Heart right ventricle (tissue), 16 donors: ENCODE data around the gene TSKU. TPM values are rescaled to one million over a fixed set of nuclear protein-coding genes. Genes with fewer than 3 reads are reported as not detected.
A peak's percentile ranks its signal among the peaks of the same experiment; 100 is the strongest.

Source experiments
- ATAC-seq, 8 donors: fragments of 200-7000 bp; cut with Tn5 transposase; one replicate each; pipeline ENCODE4 v1.9.1; 2020; ENCODE audit warnings: mild to moderate bottlenecking in 8 of 8, moderate library complexity in 8 of 8, moderate number of reproducible peaks in 1 of 8
- DNase-seq, 2 donors: peaks; one replicate each; pipeline ENCODE4 v3.0.0-alpha.2; 2020
- H3K27ac ChIP-seq, 10 donors: fragments of 200-600 bp; sonication (generic) in 2 of 10; one replicate each; pipeline versions ENCODE4 v1.5.0 to v1.8.0; 2020 to 2022; ENCODE audit warnings: mild to moderate bottlenecking in 3 of 10
- H3K27me3 ChIP-seq, 7 donors: fragments of 200-600 bp; one replicate each; pipeline ENCODE4 v1.8.0; 2021 to 2022; ENCODE audit warnings: mild to moderate bottlenecking in 2 of 7
- H3K36me3 ChIP-seq, 9 donors: fragments of 200-600 bp; sonication (generic) in 1 of 9; one replicate each; pipeline versions ENCODE4 v1.5.0 to v1.8.0; 2020 to 2022; ENCODE audit warnings: mild to moderate bottlenecking in 2 of 9
- H3K4me1 ChIP-seq, 9 donors: fragments of 200-600 bp; sonication (generic) in 1 of 9; one replicate each; pipeline versions ENCODE4 v1.5.0 to v1.8.0; 2020 to 2022; ENCODE audit warnings: mild to moderate bottlenecking in 4 of 9
- H3K4me3 ChIP-seq, 10 donors: fragments of 200-600 bp; sonication (generic) in 2 of 10; one replicate each; pipeline versions ENCODE4 v1.5.0 to v1.8.0; 2020 to 2022; ENCODE audit warnings: mild to moderate bottlenecking in 7 of 10, moderate library complexity in 2 of 10
- H3K9me3 ChIP-seq, 11 donors: fragments of 200-600 bp in 10 of 11; sonication (generic) in 2 of 11; one replicate each; pipeline versions ENCODE4 v1.5.0 to v1.8.0; 2013 to 2022; ENCODE audit warnings: mild to moderate bottlenecking in 2 of 11, control low read depth in 1 of 11, moderate library complexity in 1 of 11
- CTCF ChIP-seq, 9 donors: fragments of 200-600 bp; sonication (generic) in 2 of 9; IDR thresholded peaks; one replicate each; pipeline versions ENCODE4 v1.5.0 to v1.8.0; 2021 to 2022; ENCODE audit warnings: antibody characterized with exemption in 9 of 9, mild to moderate bottlenecking in 5 of 9, moderate library complexity in 1 of 9
- WGBS, 2 donors: extraction: QIAGEN DNeasy Blood & Tissue Kit; methylation state at CpG; one replicate each; pipeline ENCODE4 v1.1.7; 2013; ENCODE audit warnings: inconsistent platforms in 1 of 2; 5-methylcytosine and 5-hydroxymethylcytosine counted together
- intact Hi-C, 10 donors: fragments of 100-400 bp; cut with DNase I; formaldehyde crosslinking; loops; one replicate each; pipeline versions ENCODE4 v1.11.1 to v1.14.2; 2022
- polyA plus RNA-seq, 2 donors: library from polyadenylated mRNA; stranded (reverse); fragments of 200-250 nt; gene quantifications; one replicate each; pipeline ENCODE4 v1.2.3, GENCODE V29; 2013
- total RNA-seq, 10 donors: library from RNA; stranded (reverse); fragmentation: NEBNext Ultra II Directional in 3 of 10; extraction: Animal tissue kit (Norgen Biotek cat#: 25700) in 3 of 10; gene quantifications; one replicate each; pipeline versions ENCODE4 v1.2.1 to v1.2.4, GENCODE V29; 2021 to 2023
- donor health status: Arrhythmogenic right ventricular cardiomyopathy.
- donor health status: ischemic (EF 13 %, LVEDD 7.1; RV severe dilation, severe dysfunction).
- donor health status: healthy with polysubstance abuse.
- donor health status: DM: no; HTN: yes; CAD: no.
- donor health status: DM: no; HTN: no; CAD: no.
- donor health status: ischemic (EF 25% LVEDD 6.9; RV normal size, moderate dysfunction).
- donor health status: ischemic (EF 25% LVEDD 5.7; RV mildly dilated, moderate dysfunction).
- donor health status: healthy.
- donor health status: DM: yes; HTN: yes; CAD: no.
- donor health status: Ischemic cardiomyopathy.
- donor health status: ischemic (EF 35%, LVEDD 5.7; RV mildly dilated, moderate dysfunction).
- donor health status: nonischemic (EF 11% LVEDD 7.7; RV severe dilation, severe dysfunction).
- donor health status: DM: yes; HTN: yes; CAD: no.
- donor health status: PGD.
- donor health status: ischemic (EF 29% LVEDD 5.4; RV normal size, mild dysfunction).
- donor health status: nonischemic (EF 23%, LVEDD 6.1; RV moderate dilation, normal function).

Gene TSKU
- total and polyA plus RNA-seq, 12 donors, result 3.0 to 21.9 (median 6.8) TPM

DNA sequence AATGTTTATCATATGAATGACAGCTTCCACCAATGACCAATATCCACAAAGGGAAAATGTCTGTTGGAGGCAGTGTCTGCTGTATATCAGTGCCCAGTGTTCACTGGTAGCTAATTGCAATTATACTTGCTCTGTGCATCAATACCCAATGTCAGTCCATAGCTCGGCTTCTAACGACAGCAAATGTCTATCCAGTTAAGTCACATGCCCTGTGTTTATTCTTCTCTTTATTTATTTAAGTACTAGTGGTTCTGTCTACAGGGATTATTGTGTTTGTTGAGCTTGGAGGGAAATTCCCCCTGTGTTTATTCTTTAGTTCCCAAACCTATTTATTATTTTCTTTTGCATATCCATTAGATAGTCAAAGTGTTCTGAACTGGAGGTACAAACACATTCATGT, 18.6 kb downstream of the TSKU start:
- peaks cover 0 to 8% (median 0%) of the 10 kb centered on the region in 9 donors for H3K36me3 ChIP-seq
- intact Hi-C loops, result loop anchor here in 2 of 10 donors (10.0 kb wide), 2 partner anchors 283 to 293 kb away; no protein-coding TSS in a partner anchor
- no peaks in the 10 kb centered on the region for H3K27me3 ChIP-seq
- TF ChIP-seq CTCF (IDR thresholded peaks at IDR 0.05), result no peak
- ATAC-seq (no peak), DNase-seq (no peak)
- H3K9me3 ChIP-seq, result no peaks in the 10 kb centered on the region
- no peak overlapping the region for H3K4me3 ChIP-seq
- H3K27ac ChIP-seq, result no peak overlapping the region
- WGBS, 2 donors, result 70 to 78% methylated on average over 2 of the region's 2 CpGs
- H3K4me1 ChIP-seq, result peaks cover 0 to 37% (median 14%) of the 10 kb centered on the region in 9 donors

DNA sequence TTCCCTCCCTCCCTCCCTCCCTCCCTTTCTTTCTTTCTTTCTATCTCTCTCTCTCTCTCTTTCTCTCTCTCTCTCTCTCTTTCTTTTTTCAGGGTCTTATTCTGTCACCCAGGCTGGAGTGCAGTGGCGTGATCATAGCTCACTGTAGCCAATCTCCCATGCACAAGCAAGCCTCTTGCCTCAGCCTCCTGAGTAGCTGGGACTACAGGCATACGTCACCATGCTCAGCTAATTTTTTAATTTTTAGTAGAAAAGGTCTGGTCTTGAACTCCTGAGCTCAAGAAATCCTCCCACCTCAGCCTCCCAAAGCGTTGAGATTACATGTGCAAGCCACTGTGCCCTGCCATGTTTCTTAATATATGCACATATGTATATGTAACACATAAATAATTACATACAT, 19.0 kb downstream of the TSKU start:
- intact Hi-C loops, result loop anchor here in 2 of 10 donors (10.0 kb wide), 2 partner anchors 283 to 293 kb away; no protein-coding TSS in a partner anchor
- H3K27ac ChIP-seq, result no peak overlapping the region
- 86 to 93% methylated on average over 3 of the region's 3 CpGs for WGBS, 2 donors
- ATAC-seq (no peak), DNase-seq (no peak)
- H3K27me3 ChIP-seq, result no peaks in the 10 kb centered on the region
- H3K4me1 ChIP-seq, result peaks cover 0 to 41% (median 16%) of the 10 kb centered on the region in 9 donors
- no peak overlapping the region for H3K4me3 ChIP-seq
- no peaks in the 10 kb centered on the region for H3K9me3 ChIP-seq
- peaks cover 0 to 4% (median 0%) of the 10 kb centered on the region in 9 donors for H3K36me3 ChIP-seq
- TF ChIP-seq CTCF (IDR thresholded peaks at IDR 0.05), result no peak

DNA sequence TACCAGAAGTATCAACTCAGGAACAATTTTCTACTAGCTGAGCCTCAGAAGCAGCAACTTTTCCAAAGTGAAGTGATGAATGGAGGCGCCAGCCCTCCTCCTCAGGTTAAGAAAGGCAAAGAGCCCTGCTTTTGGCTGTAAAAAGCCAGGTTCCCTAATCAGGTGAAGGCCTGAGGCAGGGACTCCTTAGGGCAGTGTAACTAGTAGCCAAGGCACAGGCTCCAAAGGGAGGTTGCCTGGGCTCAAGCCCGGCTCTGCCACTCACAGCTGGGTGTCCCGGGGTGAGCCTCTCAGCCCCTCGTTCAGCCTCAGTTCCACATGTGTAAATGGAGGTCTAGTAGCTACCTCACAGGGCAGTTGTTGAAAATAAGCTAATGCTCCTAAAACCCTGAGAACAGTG, 19.5 kb downstream of the TSKU start:
- Histone ChIP-seq H3K36me3 (no peaks in the 10 kb centered on the region), H3K27ac (no peak overlapping the region), H3K9me3 (no peaks in the 10 kb centered on the region), H3K4me3 (no peak overlapping the region), H3K4me1 (peaks cover 0 to 46% (median 21%) of the 10 kb centered on the region in 9 donors), H3K27me3 (no peaks in the 10 kb centered on the region)
- 88 to 89% methylated on average over 4 of the region's 4 CpGs for WGBS, 2 donors
- no peak for DNase-seq
- ATAC-seq, result no peak
- TF ChIP-seq CTCF (IDR thresholded peaks at IDR 0.05), result no peak
- intact Hi-C loops, result loop anchor here in 2 of 10 donors (10.0 kb wide), 2 partner anchors 282 to 292 kb away; no protein-coding TSS in a partner anchor

- no peaks in the 10 kb centered on the region for H3K27me3 ChIP-seq
- no peak for TF ChIP-seq CTCF (IDR thresholded peaks at IDR 0.05)
- 42 to 49% methylated on average over 3 of the region's 3 CpGs for WGBS, 2 donors
- intact Hi-C loops, result loop anchor here in 2 of 10 donors (10.0 kb wide), 2 partner anchors 282 to 292 kb away; no protein-coding TSS in a partner anchor
- H3K4me1 ChIP-seq, result peaks cover 0 to 50% (median 25%) of the 10 kb centered on the region in 9 donors
- ATAC-seq, result no peak
- DNase-seq, result no peak
- H3K9me3 ChIP-seq, result no peaks in the 10 kb centered on the region
- H3K4me3 ChIP-seq, result no peak overlapping the region
- no peaks in the 10 kb centered on the region for H3K36me3 ChIP-seq
- H3K27ac ChIP-seq, result peak overlapping the region in 1 of 10 donors; percentile 26
These were observed 19.9 kb downstream of the TSKU start for GRCh38 chr11:76803023-76803422.
